HepG2 (cell line): ENCODE results near the gene MED19. TPM values are rescaled to one million over a fixed set of nuclear protein-coding genes. Genes with fewer than 3 reads are reported as not detected.

ENCODE experiments used
- POLR2AphosphoS5 ChIP-seq: IDR thresholded peaks from 2 replicates; pipeline ENCODE4 v1.6.1; 2012; ENCODE audit warnings: low read depth, low read length
- RBM39 ChIP-seq: fragments of 200-400 bp; formaldehyde crosslinking; IDR thresholded peaks from one replicate; pipeline ENCODE4 v1.6.1; 2018; ENCODE audit warnings: antibody characterized with exemption, mild to moderate bottlenecking, low read depth, low read length; ENCODE audit not compliant: poor library complexity, severe bottlenecking
- ZBTB25 ChIP-seq: IDR thresholded peaks from 2 replicates; pipeline ENCODE4 v1.6.1; 2018; ENCODE audit warnings: missing genetic modification reagents
- ZNF18 ChIP-seq: sonication (generic); formaldehyde crosslinking; IDR thresholded peaks from 2 replicates; pipeline ENCODE4 v1.8.0; 2022; ENCODE audit warnings: mild to moderate bottlenecking, missing genetic modification reagents; ENCODE audit not compliant: insufficient replicate concordance
- ZNF224 ChIP-seq: sonication (generic); formaldehyde crosslinking; IDR thresholded peaks from 2 replicates; pipeline ENCODE4 v1.5.0; 2020; ENCODE audit warnings: mild to moderate bottlenecking, missing genetic modification reagents
- polyA plus RNA-seq, 8 experiments: library from polyadenylated mRNA; depleted of rRNA in 3 of 8; stranded (reverse) in 7 of 8; unstranded in 1 of 8; fragments of >200 nt; fragmentation: Illumina TruSeq in 4 of 8; extraction: Trizol in 4 of 8; gene quantifications; 2 replicates each; pipeline versions ENCODE4 v1.2.1 to v1.2.3, GENCODE V29; 2011 to 2016; ENCODE audit warnings: low read depth in 4 of 8, missing spikeins in 1 of 8, mixed read lengths in 1 of 8; ENCODE audit not compliant: insufficient read depth in 1 of 8
- total RNA-seq, 5 experiments: library from RNA; depleted of rRNA; stranded (reverse); fragments of >200 nt; fragmentation: Illumina TruSeq; extraction: Trizol; gene quantifications; 2 replicates each; pipeline ENCODE4 v1.2.3, GENCODE V29; 2016; ENCODE audit warnings: low read depth in 1 of 5
- TF ChIP-seq, protein P1 (sequence below): sonication (generic); formaldehyde crosslinking; IDR thresholded peaks from 2 replicates; pipeline ENCODE4 v1.5.1; 2020; ENCODE audit warnings: mild to moderate bottlenecking, moderate library complexity, missing genetic modification reagents
- TF ChIP-seq, protein P2 (sequence below): sonication (generic); formaldehyde crosslinking; IDR thresholded peaks from 2 replicates; pipeline ENCODE4 v1.5.0; 2020; ENCODE audit warnings: mild to moderate bottlenecking, missing genetic modification reagents, borderline replicate concordance
- TF ChIP-seq, protein P3 (sequence below): sonication (generic); formaldehyde crosslinking; IDR thresholded peaks from 2 replicates; pipeline ENCODE4 v1.8.1; 2023; ENCODE audit warnings: mild to moderate bottlenecking, missing genetic modification reagents, borderline replicate concordance
- TF ChIP-seq, protein P4 (sequence below): IDR thresholded peaks from 2 replicates; pipeline ENCODE4 v1.6.1; 2016; ENCODE audit warnings: low read depth, missing genetic modification reagents, missing compliant biosample characterization

The MED19 gene
- total and polyA plus RNA-seq, 2 of the 13 experiments (the other 11 are each of a cell fraction or from before 2014, with no cell fraction given), result 12.9 to 13.8 TPM

DNA sequence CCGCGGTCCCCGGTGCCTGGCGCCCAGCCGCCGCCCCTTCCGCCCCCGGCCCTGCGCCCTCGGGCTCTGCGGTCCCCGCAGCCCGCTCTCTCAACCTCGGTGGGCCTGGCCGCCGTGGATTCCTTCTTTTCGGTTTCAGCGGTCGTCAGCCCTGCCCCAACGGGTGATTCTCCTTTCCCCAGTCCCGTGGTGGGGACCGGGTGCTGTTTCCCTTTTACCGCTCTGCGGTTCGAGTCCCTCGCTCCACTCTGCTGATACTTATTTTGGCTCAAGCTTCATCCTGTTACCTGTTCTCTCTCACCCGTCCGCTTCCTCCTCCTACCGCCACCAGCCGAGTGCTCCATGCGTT lies 43.6 kb downstream of the MED19 start (continued):
- TF ChIP-seq ZBTB25 (CRISPR knock-in tag) (no peak), POLR2AphosphoS5 (no peak), ZNF224 (CRISPR knock-in tag) (no peak), RBM39 (peak; percentile 6), ZNF18 (CRISPR knock-in tag) (peak; percentile 41)
- TF ChIP-seq, protein P1, sequence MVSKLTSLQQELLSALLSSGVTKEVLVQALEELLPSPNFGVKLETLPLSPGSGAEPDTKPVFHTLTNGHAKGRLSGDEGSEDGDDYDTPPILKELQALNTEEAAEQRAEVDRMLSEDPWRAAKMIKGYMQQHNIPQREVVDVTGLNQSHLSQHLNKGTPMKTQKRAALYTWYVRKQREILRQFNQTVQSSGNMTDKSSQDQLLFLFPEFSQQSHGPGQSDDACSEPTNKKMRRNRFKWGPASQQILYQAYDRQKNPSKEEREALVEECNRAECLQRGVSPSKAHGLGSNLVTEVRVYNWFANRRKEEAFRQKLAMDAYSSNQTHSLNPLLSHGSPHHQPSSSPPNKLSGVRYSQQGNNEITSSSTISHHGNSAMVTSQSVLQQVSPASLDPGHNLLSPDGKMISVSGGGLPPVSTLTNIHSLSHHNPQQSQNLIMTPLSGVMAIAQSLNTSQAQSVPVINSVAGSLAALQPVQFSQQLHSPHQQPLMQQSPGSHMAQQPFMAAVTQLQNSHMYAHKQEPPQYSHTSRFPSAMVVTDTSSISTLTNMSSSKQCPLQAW (CRISPR knock-in tag), result peak; percentile 43; the same call in 1 of the 2 replicates
- TF ChIP-seq, protein P2, sequence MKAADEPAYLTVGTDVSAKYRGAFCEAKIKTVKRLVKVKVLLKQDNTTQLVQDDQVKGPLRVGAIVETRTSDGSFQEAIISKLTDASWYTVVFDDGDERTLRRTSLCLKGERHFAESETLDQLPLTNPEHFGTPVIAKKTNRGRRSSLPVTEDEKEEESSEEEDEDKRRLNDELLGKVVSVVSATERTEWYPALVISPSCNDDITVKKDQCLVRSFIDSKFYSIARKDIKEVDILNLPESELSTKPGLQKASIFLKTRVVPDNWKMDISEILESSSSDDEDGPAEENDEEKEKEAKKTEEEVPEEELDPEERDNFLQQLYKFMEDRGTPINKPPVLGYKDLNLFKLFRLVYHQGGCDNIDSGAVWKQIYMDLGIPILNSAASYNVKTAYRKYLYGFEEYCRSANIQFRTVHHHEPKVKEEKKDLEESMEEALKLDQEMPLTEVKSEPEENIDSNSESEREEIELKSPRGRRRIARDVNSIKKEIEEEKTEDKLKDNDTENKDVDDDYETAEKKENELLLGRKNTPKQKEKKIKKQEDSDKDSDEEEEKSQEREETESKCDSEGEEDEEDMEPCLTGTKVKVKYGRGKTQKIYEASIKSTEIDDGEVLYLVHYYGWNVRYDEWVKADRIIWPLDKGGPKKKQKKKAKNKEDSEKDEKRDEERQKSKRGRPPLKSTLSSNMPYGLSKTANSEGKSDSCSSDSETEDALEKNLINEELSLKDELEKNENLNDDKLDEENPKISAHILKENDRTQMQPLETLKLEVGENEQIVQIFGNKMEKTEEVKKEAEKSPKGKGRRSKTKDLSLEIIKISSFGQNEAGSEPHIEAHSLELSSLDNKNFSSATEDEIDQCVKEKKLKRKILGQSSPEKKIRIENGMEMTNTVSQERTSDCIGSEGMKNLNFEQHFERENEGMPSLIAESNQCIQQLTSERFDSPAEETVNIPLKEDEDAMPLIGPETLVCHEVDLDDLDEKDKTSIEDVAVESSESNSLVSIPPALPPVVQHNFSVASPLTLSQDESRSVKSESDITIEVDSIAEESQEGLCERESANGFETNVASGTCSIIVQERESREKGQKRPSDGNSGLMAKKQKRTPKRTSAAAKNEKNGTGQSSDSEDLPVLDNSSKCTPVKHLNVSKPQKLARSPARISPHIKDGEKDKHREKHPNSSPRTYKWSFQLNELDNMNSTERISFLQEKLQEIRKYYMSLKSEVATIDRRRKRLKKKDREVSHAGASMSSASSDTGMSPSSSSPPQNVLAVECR (CRISPR knock-in tag), result peak; percentile 61; the same call in 1 of the 2 replicates
- TF ChIP-seq, protein P3, sequence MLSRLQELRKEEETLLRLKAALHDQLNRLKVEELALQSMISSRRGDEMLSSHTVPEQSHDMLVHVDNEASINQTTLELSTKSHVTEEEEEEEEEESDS, result no peak
- TF ChIP-seq, protein P4, sequence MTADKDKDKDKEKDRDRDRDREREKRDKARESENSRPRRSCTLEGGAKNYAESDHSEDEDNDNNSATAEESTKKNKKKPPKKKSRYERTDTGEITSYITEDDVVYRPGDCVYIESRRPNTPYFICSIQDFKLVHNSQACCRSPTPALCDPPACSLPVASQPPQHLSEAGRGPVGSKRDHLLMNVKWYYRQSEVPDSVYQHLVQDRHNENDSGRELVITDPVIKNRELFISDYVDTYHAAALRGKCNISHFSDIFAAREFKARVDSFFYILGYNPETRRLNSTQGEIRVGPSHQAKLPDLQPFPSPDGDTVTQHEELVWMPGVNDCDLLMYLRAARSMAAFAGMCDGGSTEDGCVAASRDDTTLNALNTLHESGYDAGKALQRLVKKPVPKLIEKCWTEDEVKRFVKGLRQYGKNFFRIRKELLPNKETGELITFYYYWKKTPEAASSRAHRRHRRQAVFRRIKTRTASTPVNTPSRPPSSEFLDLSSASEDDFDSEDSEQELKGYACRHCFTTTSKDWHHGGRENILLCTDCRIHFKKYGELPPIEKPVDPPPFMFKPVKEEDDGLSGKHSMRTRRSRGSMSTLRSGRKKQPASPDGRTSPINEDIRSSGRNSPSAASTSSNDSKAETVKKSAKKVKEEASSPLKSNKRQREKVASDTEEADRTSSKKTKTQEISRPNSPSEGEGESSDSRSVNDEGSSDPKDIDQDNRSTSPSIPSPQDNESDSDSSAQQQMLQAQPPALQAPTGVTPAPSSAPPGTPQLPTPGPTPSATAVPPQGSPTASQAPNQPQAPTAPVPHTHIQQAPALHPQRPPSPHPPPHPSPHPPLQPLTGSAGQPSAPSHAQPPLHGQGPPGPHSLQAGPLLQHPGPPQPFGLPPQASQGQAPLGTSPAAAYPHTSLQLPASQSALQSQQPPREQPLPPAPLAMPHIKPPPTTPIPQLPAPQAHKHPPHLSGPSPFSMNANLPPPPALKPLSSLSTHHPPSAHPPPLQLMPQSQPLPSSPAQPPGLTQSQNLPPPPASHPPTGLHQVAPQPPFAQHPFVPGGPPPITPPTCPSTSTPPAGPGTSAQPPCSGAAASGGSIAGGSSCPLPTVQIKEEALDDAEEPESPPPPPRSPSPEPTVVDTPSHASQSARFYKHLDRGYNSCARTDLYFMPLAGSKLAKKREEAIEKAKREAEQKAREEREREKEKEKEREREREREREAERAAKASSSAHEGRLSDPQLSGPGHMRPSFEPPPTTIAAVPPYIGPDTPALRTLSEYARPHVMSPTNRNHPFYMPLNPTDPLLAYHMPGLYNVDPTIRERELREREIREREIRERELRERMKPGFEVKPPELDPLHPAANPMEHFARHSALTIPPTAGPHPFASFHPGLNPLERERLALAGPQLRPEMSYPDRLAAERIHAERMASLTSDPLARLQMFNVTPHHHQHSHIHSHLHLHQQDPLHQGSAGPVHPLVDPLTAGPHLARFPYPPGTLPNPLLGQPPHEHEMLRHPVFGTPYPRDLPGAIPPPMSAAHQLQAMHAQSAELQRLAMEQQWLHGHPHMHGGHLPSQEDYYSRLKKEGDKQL, result no peak
